ENCODE data around the gene KL. TPM values are rescaled to one million over a fixed set of nuclear protein-coding genes. Genes with fewer than 3 reads are reported as not detected.

Gene KL
- total and polyA plus RNA-seq, 2 of the 8 experiments (the other 6 are each of a cell fraction or from before 2014, with no cell fraction given), result 0.02 TPM; not detected in 1

DNA sequence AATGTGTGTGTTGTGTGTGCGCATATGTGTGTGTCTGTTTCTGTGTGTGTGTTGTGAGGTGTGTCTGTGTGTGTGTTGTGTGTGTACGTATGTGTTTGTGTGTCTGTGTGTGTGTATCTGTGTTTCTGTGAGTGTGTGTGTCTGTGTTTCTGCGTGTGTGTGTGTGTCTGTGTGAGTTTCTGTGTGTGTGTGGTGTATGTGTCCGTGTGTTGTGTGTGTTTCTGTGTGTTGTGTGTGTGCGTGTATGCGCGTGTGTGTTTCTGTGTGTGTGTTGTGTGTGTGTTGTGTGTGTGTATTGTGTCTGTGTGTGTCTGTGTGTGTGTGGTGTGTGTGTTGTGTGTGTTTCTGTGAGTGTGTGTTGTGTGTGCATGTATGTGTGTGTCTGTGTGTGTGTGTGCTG lies 38.9 kb upstream of the KL start (continued):
- TF ChIP-seq, protein P1, sequence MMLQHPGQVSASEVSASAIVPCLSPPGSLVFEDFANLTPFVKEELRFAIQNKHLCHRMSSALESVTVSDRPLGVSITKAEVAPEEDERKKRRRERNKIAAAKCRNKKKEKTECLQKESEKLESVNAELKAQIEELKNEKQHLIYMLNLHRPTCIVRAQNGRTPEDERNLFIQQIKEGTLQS (IDR thresholded peaks at IDR 0.05; ENCODE audit: insufficient read depth, low read depth, low read length), result no peak
- no peak for TF ChIP-seq EGR1 (IDR thresholded peaks at IDR 0.05; ENCODE audit: borderline replicate concordance, low read depth, low read length)
- TF ChIP-seq BRCA1 (IDR thresholded peaks at IDR 0.05; ENCODE audit: low read depth, low read length), result no peak
- TF ChIP-seq ZNF274 (IDR thresholded peaks at IDR 0.05; ENCODE audit: borderline replicate concordance, extremely low read depth, low read length), result no peak
- TF ChIP-seq CEBPB (IDR thresholded peaks at IDR 0.05; ENCODE audit: low read depth, low read length), result no peak
